HEK293 (cell line): ENCODE measurements around the gene PTGIS.

Source experiments
- CTCF ChIA-PET: fragments of 350-600 bp; formaldehyde crosslinking; extraction: SDS; loops from one replicate; lab custom pipeline; 2021; ENCODE audit warnings: antibody characterized with exemption; lab: Yijun Ruan, JAX
- POLR2A ChIA-PET: fragments of 300-600 bp; formaldehyde crosslinking; extraction: SDS; loops from one replicate; lab custom pipeline; 2020; ENCODE audit warnings: antibody characterized with exemption, inconsistent platforms; lab: Yijun Ruan, JAX
- H3K27ac ChIP-seq: fragments of 200-500 bp; sonication (Bioruptor generic); 2 replicates; pipeline ENCODE4 v1.5.1; 2014; ENCODE audit warnings: low read depth, low read length, control low read depth, inconsistent platforms; ENCODE audit errors: extremely low read depth
- H3K36me3 ChIP-seq, 2 experiments: fragments of 200-500 bp in 1 of 2; sonication (Bioruptor generic) in 1 of 2; 1 replicate in 1 of 2; 2 replicates in 1 of 2; pipeline ENCODE4 v1.5.1; 2014 to 2017; ENCODE audit warnings: inconsistent platforms in 2 of 2, low read length in 2 of 2; ENCODE audit not compliant: control insufficient read depth in 2 of 2, insufficient read depth in 1 of 2
- H3K4me1 ChIP-seq: fragments of 200-500 bp; sonication (Bioruptor generic); 2 replicates; pipeline ENCODE4 v1.5.1; 2014; ENCODE audit warnings: mild to moderate bottlenecking, low read length, inconsistent platforms; ENCODE audit not compliant: control insufficient read depth, insufficient read depth
- H3K4me3 ChIP-seq: 2 replicates; pipeline ENCODE4 v1.5.1; 2011; ENCODE audit warnings: low read depth, mild to moderate bottlenecking, control low read depth, low read length, moderate library complexity
- H3K9me3 ChIP-seq: fragments of 200-500 bp; sonication (Bioruptor generic); 2 replicates; pipeline ENCODE4 v1.5.1; 2014; ENCODE audit warnings: low read depth, low read length, inconsistent platforms; ENCODE audit not compliant: control insufficient read depth, insufficient read depth
- FEZF1 ChIP-seq: fragments of 450-650 bp; formaldehyde crosslinking; IDR thresholded peaks from 2 replicates; pipeline ENCODE4 v1.5.1; 2016; ENCODE audit warnings: missing biosample characterization, missing genetic modification characterization
- HOXA7 ChIP-seq: sonication (generic); formaldehyde crosslinking; IDR thresholded peaks from 2 replicates; pipeline ENCODE4 v1.8.1; 2022; ENCODE audit warnings: missing genetic modification reagents, borderline replicate concordance
- KLF10 ChIP-seq: fragments of 450-650 bp; IDR thresholded peaks from 2 replicates; pipeline ENCODE4 v1.5.1; 2018; ENCODE audit warnings: missing biosample characterization, mild to moderate bottlenecking, missing genetic modification characterization
- MYNN ChIP-seq: fragments of 450-650 bp; formaldehyde crosslinking; IDR thresholded peaks from 2 replicates; pipeline ENCODE4 v1.5.1; 2016; ENCODE audit warnings: missing biosample characterization, missing genetic modification characterization, borderline replicate concordance
- PRDM6 ChIP-seq: fragments of 450-650 bp; formaldehyde crosslinking; IDR thresholded peaks from 2 replicates; pipeline ENCODE4 v1.5.1; 2017; ENCODE audit warnings: missing biosample characterization, missing genetic modification characterization
- REPIN1 ChIP-seq: fragments of 450-650 bp; formaldehyde crosslinking; IDR thresholded peaks from 2 replicates; pipeline ENCODE4 v1.5.1; 2017; ENCODE audit warnings: missing biosample characterization, missing genetic modification characterization, low read depth
- SCRT1 ChIP-seq: fragments of 450-650 bp; formaldehyde crosslinking; IDR thresholded peaks from 2 replicates; pipeline ENCODE4 v1.5.1; 2016; ENCODE audit warnings: missing biosample characterization, missing genetic modification characterization, borderline replicate concordance
- YY1 ChIP-seq: fragments of 450-650 bp; formaldehyde crosslinking; IDR thresholded peaks from 2 replicates; pipeline ENCODE4 v1.5.1; 2018; ENCODE audit warnings: missing biosample characterization, missing genetic modification characterization
- ZBTB26 ChIP-seq: fragments of 450-650 bp; formaldehyde crosslinking; optimal IDR thresholded peaks from 2 replicates; pipeline ENCODE3; 2016; ENCODE audit warnings: missing biosample characterization, mild to moderate bottlenecking, missing genetic modification characterization
- ZNF112 ChIP-seq: fragments of 450-650 bp; formaldehyde crosslinking; IDR thresholded peaks from 2 replicates; pipeline ENCODE4 v1.5.0; 2017; ENCODE audit warnings: missing biosample characterization, missing genetic modification characterization
- ZNF132 ChIP-seq: fragments of 450-650 bp; formaldehyde crosslinking; IDR thresholded peaks from 2 replicates; pipeline ENCODE4 v1.5.1; 2017; ENCODE audit warnings: missing biosample characterization, missing genetic modification characterization, borderline replicate concordance
- ZNF146 ChIP-seq: fragments of 450-650 bp; formaldehyde crosslinking; IDR thresholded peaks from 2 replicates; pipeline ENCODE4 v1.5.1; 2016; ENCODE audit warnings: missing biosample characterization, missing genetic modification characterization
- ZNF18 ChIP-seq: fragments of 450-650 bp; formaldehyde crosslinking; IDR thresholded peaks from 2 replicates; pipeline ENCODE4 v1.5.1; 2016; ENCODE audit warnings: missing biosample characterization, missing genetic modification characterization
- ZNF292 ChIP-seq: fragments of 450-650 bp; formaldehyde crosslinking; IDR thresholded peaks from 2 replicates; pipeline ENCODE4 v1.5.1; 2016; ENCODE audit warnings: low read depth, missing biosample characterization, missing genetic modification characterization, borderline replicate concordance
- ZNF398 ChIP-seq: fragments of 450-650 bp; formaldehyde crosslinking; IDR thresholded peaks from 2 replicates; pipeline ENCODE4 v1.5.1; 2017; ENCODE audit warnings: missing biosample characterization, missing genetic modification characterization
- ZNF529 ChIP-seq: fragments of 450-650 bp; formaldehyde crosslinking; IDR thresholded peaks from 2 replicates; pipeline ENCODE4 v1.5.1; 2017; ENCODE audit warnings: missing genetic modification characterization, missing biosample characterization; ENCODE audit not compliant: insufficient replicate concordance
- ZNF558 ChIP-seq: fragments of 450-650 bp; formaldehyde crosslinking; IDR thresholded peaks from 2 replicates; pipeline ENCODE4 v1.5.1; 2016; ENCODE audit warnings: missing biosample characterization, missing genetic modification characterization
- ZNF654 ChIP-seq: fragments of 450-650 bp; formaldehyde crosslinking; IDR thresholded peaks from 2 replicates; pipeline ENCODE4 v1.5.1; 2016; ENCODE audit warnings: low read depth, missing biosample characterization, missing genetic modification characterization
- ZNF670 ChIP-seq: fragments of 450-650 bp; formaldehyde crosslinking; IDR thresholded peaks from 2 replicates; pipeline ENCODE4 v1.5.1; 2016; ENCODE audit warnings: missing biosample characterization, missing genetic modification characterization, low read depth
- ZNF701 ChIP-seq: fragments of 450-650 bp; formaldehyde crosslinking; IDR thresholded peaks from 2 replicates; pipeline ENCODE4 v1.5.1; 2016; ENCODE audit warnings: missing biosample characterization, missing genetic modification characterization
- TF ChIP-seq, protein P1 (sequence below): fragments of 450-650 bp; formaldehyde crosslinking; conservative IDR thresholded peaks from 2 replicates; pipeline ENCODE4 v1.5.1; 2016; ENCODE audit warnings: low read depth, missing biosample characterization, missing genetic modification characterization

PTGIS gene

GRCh38 chr20:49594143-49594930 lies 26.4 kb upstream of the PTGIS start:
- ChIA-PET CTCF (interaction anchor here (0.9 to 1.9 kb wide), 2 partner anchors 14 to 18 kb away, joined by 6 to 8 read pairs; no protein-coding TSS in a partner anchor), POLR2A (no interaction called here)
- H3K27ac ChIP-seq: no peak overlapping the region
- no peaks in the 10 kb centered on the region for H3K9me3 ChIP-seq
- H3K4me3 ChIP-seq: no peak overlapping the region
- H3K36me3 ChIP-seq: no peaks in the 10 kb centered on the region
- H3K4me1 ChIP-seq: no peaks in the 10 kb centered on the region
- peak; percentile 8 for TF ChIP-seq ZBTB26 (tag by site-specific recombination)
- TF ChIP-seq ZNF146 (tag by site-specific recombination): no peak

DNA sequence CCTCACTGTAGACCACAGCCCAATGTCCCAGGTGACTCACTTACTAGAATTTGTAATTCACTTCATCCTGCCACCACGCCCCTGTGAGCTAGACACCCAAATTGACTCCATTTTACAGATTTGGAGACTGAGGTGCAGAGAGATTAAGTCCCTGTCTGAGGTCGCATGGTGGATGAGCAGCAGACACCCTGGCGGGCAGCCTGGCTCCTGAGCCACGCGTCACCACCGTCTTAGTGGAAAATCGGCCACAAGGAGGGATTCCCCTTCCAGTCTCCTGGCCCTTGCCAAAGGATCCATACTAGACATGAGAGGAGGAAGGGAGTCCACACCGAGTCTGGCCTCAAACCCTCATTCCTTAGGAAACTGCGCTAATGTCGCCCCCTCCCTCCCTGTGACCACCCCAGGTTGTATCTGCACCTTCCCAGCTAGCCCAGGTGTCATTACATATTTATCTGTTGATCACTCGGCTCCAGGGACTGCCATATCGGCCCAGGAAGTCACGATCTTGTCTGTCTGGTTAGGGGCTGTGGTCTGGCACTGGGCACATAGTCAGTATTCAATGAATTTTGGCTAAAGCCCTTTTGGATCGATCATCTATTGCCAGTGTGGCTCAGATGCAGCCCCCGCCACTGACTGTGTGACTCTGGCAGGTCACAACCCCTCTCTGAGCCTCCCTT lies 25.7 kb upstream of the PTGIS start:
- Histone ChIP-seq H3K4me3 (no peak overlapping the region), H3K9me3 (no peaks in the 10 kb centered on the region), H3K27ac (no peak overlapping the region), H3K4me1 (no peaks in the 10 kb centered on the region), H3K36me3 (no peaks in the 10 kb centered on the region)
- CTCF ChIA-PET: no interaction called here
- POLR2A ChIA-PET: no interaction called here
- TF ChIP-seq, protein P1, sequence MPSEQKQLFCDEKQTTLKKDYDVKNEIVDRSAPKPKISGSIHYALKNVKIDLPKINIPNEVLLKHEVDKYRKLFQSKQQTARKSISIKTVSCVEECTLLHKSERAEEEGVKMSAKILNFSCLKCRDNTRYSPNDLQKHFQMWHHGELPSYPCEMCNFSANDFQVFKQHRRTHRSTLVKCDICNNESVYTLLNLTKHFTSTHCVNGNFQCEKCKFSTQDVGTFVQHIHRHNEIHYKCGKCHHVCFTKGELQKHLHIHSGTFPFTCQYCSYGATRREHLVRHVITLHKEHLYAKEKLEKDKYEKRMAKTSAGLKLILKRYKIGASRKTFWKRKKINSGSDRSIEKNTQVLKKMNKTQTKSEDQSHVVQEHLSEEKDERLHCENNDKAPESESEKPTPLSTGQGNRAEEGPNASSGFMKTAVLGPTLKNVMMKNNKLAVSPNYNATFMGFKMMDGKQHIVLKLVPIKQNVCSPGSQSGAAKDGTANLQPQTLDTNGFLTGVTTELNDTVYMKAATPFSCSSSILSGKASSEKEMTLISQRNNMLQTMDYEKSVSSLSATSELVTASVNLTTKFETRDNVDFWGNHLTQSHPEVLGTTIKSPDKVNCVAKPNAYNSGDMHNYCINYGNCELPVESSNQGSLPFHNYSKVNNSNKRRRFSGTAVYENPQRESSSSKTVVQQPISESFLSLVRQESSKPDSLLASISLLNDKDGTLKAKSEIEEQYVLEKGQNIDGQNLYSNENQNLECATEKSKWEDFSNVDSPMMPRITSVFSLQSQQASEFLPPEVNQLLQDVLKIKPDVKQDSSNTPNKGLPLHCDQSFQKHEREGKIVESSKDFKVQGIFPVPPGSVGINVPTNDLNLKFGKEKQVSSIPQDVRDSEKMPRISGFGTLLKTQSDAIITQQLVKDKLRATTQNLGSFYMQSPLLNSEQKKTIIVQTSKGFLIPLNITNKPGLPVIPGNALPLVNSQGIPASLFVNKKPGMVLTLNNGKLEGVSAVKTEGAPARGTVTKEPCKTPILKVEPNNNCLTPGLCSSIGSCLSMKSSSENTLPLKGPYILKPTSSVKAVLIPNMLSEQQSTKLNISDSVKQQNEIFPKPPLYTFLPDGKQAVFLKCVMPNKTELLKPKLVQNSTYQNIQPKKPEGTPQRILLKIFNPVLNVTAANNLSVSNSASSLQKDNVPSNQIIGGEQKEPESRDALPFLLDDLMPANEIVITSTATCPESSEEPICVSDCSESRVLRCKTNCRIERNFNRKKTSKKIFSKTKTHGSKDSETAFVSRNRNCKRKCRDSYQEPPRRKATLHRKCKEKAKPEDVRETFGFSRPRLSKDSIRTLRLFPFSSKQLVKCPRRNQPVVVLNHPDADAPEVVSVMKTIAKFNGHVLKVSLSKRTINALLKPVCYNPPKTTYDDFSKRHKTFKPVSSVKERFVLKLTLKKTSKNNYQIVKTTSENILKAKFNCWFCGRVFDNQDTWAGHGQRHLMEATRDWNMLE (tag by site-specific recombination): no peak
- TF ChIP-seq ZNF670 (tag by site-specific recombination) (no peak), ZNF398 (no peak), ZNF701 (tag by site-specific recombination) (no peak), ZNF112 (tag by site-specific recombination) (no peak), SCRT1 (tag by site-specific recombination) (no peak), ZNF18 (tag by site-specific recombination) (no peak), REPIN1 (tag by site-specific recombination) (no peak), ZNF132 (no peak), MYNN (tag by site-specific recombination) (no peak), PRDM6 (tag by site-specific recombination) (no peak), ZNF654 (tag by site-specific recombination) (no peak), YY1 (no peak), ZNF558 (tag by site-specific recombination) (no peak), ZNF292 (tag by site-specific recombination) (no peak), KLF10 (no peak), HOXA7 (no peak), FEZF1 (tag by site-specific recombination) (no peak), ZNF529 (tag by site-specific recombination) (no peak)
